ENCODE measurements around the gene PPY.

The PPY gene

DNA sequence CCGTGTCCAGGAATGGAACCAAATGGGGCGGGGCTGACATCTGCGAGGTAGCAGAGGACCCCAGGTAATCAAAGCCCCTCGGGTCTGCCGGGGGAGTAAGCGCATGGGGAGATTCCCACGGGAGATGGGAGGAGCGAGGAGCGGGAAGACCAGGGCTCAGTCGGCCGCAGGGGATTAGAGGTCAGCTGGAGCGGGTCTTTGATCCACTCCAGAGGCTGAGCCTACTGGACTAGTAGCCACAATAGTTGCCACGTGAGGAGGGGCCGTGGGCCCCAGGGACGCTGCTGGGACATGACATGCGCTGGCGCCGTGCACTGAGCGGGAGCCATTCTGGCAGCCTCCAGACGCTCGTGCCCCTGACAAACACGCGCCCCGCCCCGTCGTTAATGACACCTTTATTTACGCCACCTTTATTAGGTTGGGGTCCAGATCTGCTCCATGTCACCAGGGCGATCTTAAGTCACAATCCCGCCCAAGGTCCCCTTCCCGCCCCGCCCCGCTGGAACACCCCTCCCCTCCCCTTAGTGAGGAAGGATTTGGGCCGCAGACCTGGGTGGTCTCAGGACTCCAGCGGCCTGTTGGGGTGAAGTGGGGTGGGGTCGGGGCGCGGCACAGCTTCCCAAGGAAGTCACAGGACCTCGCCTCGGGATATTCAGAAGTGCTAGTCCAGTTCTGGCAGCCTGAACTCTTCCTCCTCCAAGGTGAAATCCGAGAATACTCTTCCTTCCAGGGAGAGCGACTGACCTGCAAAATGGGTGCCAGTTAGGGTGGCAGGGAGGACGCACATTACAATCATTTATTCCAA lies 15.0 kb downstream of the PPY start:
- Histone ChIP-seq H3K9ac (ENCODE audit: low read length) (no peak overlapping the region), H3K4me1 (ENCODE audit: control insufficient read depth, low read depth, low read length) (no peaks in the 10 kb centered on the region), H3K27me3 (ENCODE audit: control insufficient read depth, insufficient read depth, low read length) (no peaks in the 10 kb centered on the region), H3K27ac (ENCODE audit: low read length) (no peak overlapping the region), H3K36me3 (ENCODE audit: control insufficient read depth, low read depth, low read length) (no peaks in the 10 kb centered on the region), H3K9me3 (ENCODE audit: control insufficient read depth, low read depth, low read length) (no peaks in the 10 kb centered on the region), H3K4me3 (ENCODE audit: low read length) (no peak overlapping the region)

DNA sequence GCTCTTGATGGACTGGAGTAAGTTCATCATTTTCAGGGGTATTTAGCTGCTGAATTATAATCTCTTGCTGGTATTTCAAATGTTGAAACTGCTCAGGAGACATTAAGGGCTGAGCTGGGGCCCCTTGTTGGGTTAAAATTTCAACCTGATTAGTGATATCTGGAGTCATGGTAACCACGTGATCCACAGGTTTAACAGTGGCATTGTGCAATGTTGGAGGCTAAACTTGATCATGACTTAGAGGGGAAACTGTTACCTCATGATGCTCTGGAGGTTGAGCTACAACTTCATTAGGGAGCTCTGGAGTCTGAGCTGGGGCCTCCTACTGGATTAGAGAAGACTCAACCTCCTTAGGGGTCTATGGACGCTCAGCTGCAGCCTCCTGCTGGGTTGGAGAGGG lies 17.7 kb downstream of the PPY start:
- Histone ChIP-seq H3K9me3 (ENCODE audit: control insufficient read depth, low read depth, low read length) (no peaks in the 10 kb centered on the region), H3K27ac (ENCODE audit: low read length) (no peak overlapping the region), H3K27me3 (ENCODE audit: control insufficient read depth, insufficient read depth, low read length) (no peaks in the 10 kb centered on the region), H3K9ac (ENCODE audit: low read length) (no peak overlapping the region), H3K36me3 (ENCODE audit: control insufficient read depth, low read depth, low read length) (no peaks in the 10 kb centered on the region), H3K4me1 (ENCODE audit: control insufficient read depth, low read depth, low read length) (no peaks in the 10 kb centered on the region), H3K4me3 (ENCODE audit: low read length) (no peak overlapping the region)

DNA sequence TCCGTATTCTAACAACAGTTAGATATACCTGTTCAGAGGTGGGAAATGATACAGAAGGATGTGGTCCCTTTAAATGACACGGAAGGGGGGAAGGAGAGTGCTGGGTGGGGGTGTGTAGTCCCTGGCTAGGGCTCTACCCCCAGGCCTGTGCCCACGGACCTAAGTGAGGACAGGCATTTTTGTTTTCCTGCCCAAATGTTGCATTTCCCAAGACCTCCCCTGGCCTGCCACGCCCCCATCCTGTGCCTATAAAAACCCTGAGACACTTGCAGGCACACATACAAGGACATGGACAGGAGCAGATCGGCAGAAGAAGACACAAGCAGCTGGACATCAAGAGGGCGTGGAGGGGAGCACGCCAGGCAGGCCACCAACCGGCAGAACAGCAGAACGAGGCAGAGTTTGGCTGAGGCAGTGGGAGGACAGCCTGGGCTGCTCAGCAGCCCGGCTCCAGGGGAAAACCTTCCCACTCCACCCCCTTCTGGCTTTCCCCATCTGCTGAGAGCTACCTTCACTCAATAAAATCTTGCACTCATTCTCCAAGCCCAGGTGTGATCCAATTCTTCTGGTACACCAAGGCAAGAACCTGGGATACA lies 21.7 kb downstream of the PPY start:
- no peak overlapping the region for H3K9ac ChIP-seq (ENCODE audit: low read length)
- H3K27ac ChIP-seq (ENCODE audit: low read length), result no peak overlapping the region
- no peaks in the 10 kb centered on the region for H3K27me3 ChIP-seq (ENCODE audit: control insufficient read depth, insufficient read depth, low read length)
- peaks cover 7% of the 10 kb centered on the region for H3K4me1 ChIP-seq (ENCODE audit: control insufficient read depth, low read depth, low read length)
- H3K4me3 ChIP-seq (ENCODE audit: low read length), result no peak overlapping the region
- no peaks in the 10 kb centered on the region for H3K9me3 ChIP-seq (ENCODE audit: control insufficient read depth, low read depth, low read length)
- H3K36me3 ChIP-seq (ENCODE audit: control insufficient read depth, low read depth, low read length), result no peaks in the 10 kb centered on the region

DNA sequence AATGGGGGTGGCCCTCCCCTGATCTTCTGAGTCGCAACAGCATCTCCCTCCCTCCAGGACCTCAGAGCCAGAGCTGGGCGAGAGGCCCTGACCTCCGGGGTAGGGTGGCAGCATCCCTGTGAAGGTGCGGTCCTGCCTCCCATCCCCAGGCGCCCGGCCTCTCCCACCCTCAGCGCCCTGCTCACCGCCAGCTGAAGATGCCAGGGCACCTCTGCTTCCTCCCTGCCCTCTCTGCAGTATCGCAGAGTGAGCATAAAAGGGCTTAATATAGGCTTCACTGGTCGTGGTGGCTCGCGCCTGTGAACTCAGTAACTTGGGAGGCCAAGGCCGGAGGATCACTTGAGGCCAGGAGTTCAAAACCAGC lies 24.3 kb downstream of the PPY start:
- H3K9ac ChIP-seq (ENCODE audit: low read length), result no peak overlapping the region
- no peak overlapping the region for H3K4me3 ChIP-seq (ENCODE audit: low read length)
- H3K4me1 ChIP-seq (ENCODE audit: control insufficient read depth, low read depth, low read length), result peaks cover 7% of the 10 kb centered on the region
- H3K9me3 ChIP-seq (ENCODE audit: control insufficient read depth, low read depth, low read length), result no peaks in the 10 kb centered on the region
- H3K36me3 ChIP-seq (ENCODE audit: control insufficient read depth, low read depth, low read length), result no peaks in the 10 kb centered on the region
- no peaks in the 10 kb centered on the region for H3K27me3 ChIP-seq (ENCODE audit: control insufficient read depth, insufficient read depth, low read length)
- no peak overlapping the region for H3K27ac ChIP-seq (ENCODE audit: low read length)

DNA sequence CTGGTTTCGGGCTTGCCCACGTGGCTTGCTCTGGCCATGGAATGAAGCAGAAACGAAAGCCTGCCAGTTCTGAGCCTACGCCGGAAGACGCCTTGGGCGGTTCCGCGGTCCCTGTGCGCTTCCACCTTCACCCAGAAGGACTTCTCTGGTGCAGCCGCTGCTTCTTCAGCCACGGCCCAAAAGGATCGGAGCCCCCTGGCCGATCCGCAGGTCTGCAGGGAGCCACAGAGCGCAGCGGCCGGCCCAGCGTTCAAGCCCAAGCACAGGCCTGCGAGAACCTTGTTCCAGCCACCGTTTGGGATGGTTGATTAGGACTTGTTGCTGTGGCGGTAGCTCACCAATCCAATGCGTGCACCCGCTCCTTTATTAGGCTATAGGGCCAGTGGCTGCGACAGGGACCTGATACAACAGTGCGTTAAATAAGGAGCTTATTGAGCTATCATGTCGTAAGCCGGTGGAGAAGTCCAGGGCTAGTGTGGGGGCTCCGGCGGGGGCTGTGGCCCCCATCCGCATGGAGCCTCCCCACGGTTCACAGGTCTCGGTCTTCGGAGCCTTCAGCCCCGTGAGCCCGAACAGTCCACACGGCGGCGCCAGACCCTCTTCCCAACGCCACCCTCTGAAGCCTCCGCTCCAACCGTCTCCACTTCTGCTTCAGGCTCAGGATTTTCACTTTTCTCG lies 24.8 kb downstream of the PPY start:
- H3K9me3 ChIP-seq (ENCODE audit: control insufficient read depth, low read depth, low read length), result no peaks in the 10 kb centered on the region
- H3K36me3 ChIP-seq (ENCODE audit: control insufficient read depth, low read depth, low read length), result no peaks in the 10 kb centered on the region
- H3K27ac ChIP-seq (ENCODE audit: low read length), result no peak overlapping the region
- H3K9ac ChIP-seq (ENCODE audit: low read length), result no peak overlapping the region
- H3K4me1 ChIP-seq (ENCODE audit: control insufficient read depth, low read depth, low read length), result peaks cover 7% of the 10 kb centered on the region
- H3K4me3 ChIP-seq (ENCODE audit: low read length), result no peak overlapping the region
- no peaks in the 10 kb centered on the region for H3K27me3 ChIP-seq (ENCODE audit: control insufficient read depth, insufficient read depth, low read length)

DNA sequence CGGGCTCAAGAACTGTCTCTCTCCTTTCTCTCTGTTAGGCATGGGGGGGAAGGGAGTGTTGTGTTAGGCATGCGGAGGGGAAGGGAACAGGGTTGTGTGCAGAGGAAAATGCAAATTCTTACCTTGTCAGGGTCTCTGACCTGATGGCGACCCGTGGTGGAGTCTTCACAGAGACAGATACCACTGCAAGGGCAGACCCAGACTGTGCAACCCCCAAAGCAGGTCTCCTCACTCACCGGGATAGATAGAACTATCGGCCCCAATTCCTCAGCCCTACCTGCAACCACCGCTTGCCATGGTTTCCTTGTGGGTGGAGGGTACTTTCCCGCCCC lies 25.3 kb downstream of the PPY start:
- Histone ChIP-seq H3K4me3 (ENCODE audit: low read length) (no peak overlapping the region), H3K36me3 (ENCODE audit: control insufficient read depth, low read depth, low read length) (no peaks in the 10 kb centered on the region), H3K9ac (ENCODE audit: low read length) (no peak overlapping the region), H3K9me3 (ENCODE audit: control insufficient read depth, low read depth, low read length) (no peaks in the 10 kb centered on the region), H3K27me3 (ENCODE audit: control insufficient read depth, insufficient read depth, low read length) (no peaks in the 10 kb centered on the region), H3K4me1 (ENCODE audit: control insufficient read depth, low read depth, low read length) (peaks cover 7% of the 10 kb centered on the region), H3K27ac (ENCODE audit: low read length) (no peak overlapping the region)

DNA sequence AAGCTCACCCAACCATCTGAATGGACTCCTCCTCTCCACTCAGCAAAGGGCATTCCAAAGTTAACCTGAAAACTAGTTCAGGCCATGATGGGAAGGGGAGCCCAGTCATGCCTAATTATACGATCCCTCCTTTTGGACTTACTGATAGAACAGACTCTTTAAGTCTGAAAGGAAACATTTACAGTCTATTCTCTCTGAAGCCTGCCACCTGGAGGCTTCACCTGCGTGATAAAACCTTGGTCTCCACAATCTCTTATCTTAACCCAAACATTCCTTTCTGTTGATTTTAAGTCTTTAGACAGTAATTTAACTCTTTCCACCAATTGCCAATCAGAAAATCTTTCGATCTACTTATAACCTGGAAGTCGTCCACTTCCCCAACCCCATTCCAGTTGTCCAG lies 25.9 kb downstream of the PPY start:
- Histone ChIP-seq H3K4me3 (ENCODE audit: low read length) (no peak overlapping the region), H3K27ac (ENCODE audit: low read length) (no peak overlapping the region), H3K9me3 (ENCODE audit: control insufficient read depth, low read depth, low read length) (no peaks in the 10 kb centered on the region), H3K27me3 (ENCODE audit: control insufficient read depth, insufficient read depth, low read length) (no peaks in the 10 kb centered on the region), H3K4me1 (ENCODE audit: control insufficient read depth, low read depth, low read length) (peaks cover 7% of the 10 kb centered on the region), H3K9ac (ENCODE audit: low read length) (no peak overlapping the region), H3K36me3 (ENCODE audit: control insufficient read depth, low read depth, low read length) (no peaks in the 10 kb centered on the region)

DNA sequence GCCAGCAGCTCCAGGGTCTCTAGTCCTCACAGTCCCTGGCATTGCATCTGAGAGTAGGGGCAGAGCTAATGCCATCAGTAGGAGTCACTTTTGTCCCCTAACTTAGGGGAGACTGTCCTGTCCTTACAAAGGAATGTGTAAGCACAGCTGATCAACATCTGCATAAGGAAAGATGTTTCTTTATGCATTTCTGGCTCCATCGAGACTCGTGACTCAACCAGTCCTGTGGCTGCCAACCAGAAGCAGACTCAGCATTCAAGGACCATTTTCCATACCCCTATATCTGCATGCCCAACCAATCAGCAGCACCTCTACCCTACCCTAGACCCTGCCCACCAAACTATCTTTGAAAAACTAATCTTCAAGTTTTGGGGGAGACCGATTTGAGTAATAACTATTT lies 26.7 kb downstream of the PPY start:
- Histone ChIP-seq H3K4me3 (ENCODE audit: low read length) (no peak overlapping the region), H3K36me3 (ENCODE audit: control insufficient read depth, low read depth, low read length) (no peaks in the 10 kb centered on the region), H3K27ac (ENCODE audit: low read length) (no peak overlapping the region), H3K4me1 (ENCODE audit: control insufficient read depth, low read depth, low read length) (peaks cover 7% of the 10 kb centered on the region), H3K27me3 (ENCODE audit: control insufficient read depth, insufficient read depth, low read length) (no peaks in the 10 kb centered on the region), H3K9ac (ENCODE audit: low read length) (no peak overlapping the region), H3K9me3 (ENCODE audit: control insufficient read depth, low read depth, low read length) (no peaks in the 10 kb centered on the region)

DNA sequence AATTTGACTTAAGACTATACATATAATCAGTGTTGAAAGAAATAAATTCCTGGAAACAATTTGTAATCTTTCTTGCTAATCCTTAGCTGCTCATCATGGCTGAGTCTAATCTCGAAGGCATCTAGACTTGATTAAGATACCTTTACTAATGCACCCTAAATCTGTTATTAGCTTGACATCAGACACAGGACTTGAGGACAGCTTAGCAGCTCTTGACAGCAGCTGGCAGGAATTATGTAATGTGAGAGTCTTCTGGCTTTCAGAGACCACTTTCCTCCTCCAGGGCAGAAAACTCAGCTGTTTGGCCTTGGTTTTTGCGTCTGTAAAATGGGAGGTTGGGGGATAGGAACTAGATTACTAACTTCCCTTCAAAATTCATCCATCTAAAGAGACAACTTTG lies 27.8 kb downstream of the PPY start:
- H3K9ac ChIP-seq (ENCODE audit: low read length), result no peak overlapping the region
- H3K4me3 ChIP-seq (ENCODE audit: low read length), result no peak overlapping the region
- no peaks in the 10 kb centered on the region for H3K9me3 ChIP-seq (ENCODE audit: control insufficient read depth, low read depth, low read length)
- no peak overlapping the region for H3K27ac ChIP-seq (ENCODE audit: low read length)
- H3K36me3 ChIP-seq (ENCODE audit: control insufficient read depth, low read depth, low read length), result no peaks in the 10 kb centered on the region
- peaks cover 7% of the 10 kb centered on the region for H3K27me3 ChIP-seq (ENCODE audit: control insufficient read depth, insufficient read depth, low read length)
- H3K4me1 ChIP-seq (ENCODE audit: control insufficient read depth, low read depth, low read length), result peaks cover 7% of the 10 kb centered on the region

DNA sequence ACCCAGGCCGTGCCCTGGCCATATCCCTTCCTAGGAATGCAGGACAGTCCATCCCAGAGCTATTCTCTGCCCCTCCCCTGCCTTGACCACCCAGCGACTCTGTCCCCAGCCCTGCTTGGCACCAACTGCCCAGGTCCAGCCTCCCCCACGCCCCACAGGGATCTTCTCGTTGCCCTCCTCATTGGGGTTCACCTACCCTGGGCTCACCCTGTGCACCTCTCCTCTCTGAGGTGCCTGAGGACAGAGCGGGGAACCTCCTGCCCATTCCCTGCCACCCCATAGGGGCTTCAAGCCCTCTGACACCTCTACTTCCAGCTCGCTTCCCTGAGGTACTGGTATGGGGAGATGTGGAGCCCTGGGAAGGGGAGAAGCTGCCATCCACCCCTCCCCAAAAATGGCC lies 28.7 kb downstream of the PPY start:
- peaks cover 15% of the 10 kb centered on the region for H3K27me3 ChIP-seq (ENCODE audit: control insufficient read depth, insufficient read depth, low read length)
- no peak overlapping the region for H3K9ac ChIP-seq (ENCODE audit: low read length)
- H3K4me1 ChIP-seq (ENCODE audit: control insufficient read depth, low read depth, low read length), result peaks cover 7% of the 10 kb centered on the region
- H3K4me3 ChIP-seq (ENCODE audit: low read length), result no peak overlapping the region
- H3K27ac ChIP-seq (ENCODE audit: low read length), result no peak overlapping the region
- H3K9me3 ChIP-seq (ENCODE audit: control insufficient read depth, low read depth, low read length), result no peaks in the 10 kb centered on the region
- H3K36me3 ChIP-seq (ENCODE audit: control insufficient read depth, low read depth, low read length), result no peaks in the 10 kb centered on the region

DNA sequence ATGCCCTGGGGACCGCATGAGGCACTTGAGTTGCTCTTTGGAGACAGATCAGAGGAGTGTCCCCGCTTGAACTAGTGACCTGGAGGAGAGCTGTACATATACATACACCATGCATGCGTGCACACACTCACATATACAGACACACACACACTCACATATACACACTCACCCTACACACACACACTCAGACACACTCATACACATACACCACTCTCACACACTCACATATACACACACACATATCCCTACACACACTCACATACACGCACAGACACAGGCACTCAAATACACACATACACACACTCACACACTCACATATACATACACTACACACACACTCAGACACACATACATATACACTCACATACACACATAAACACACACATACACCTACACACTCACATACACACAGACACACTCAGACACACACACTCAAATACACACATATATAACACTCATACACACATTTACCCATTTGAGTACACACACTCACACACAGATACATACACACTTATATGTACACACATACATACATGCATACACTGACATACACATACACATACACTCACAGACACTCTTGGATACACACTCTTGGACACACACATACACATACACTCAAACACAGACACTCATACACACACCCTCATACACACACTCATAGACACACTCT lies 29.5 kb downstream of the PPY start:
- Histone ChIP-seq H3K27me3 (ENCODE audit: control insufficient read depth, insufficient read depth, low read length) (peaks cover 20% of the 10 kb centered on the region), H3K27ac (ENCODE audit: low read length) (no peak overlapping the region), H3K9ac (ENCODE audit: low read length) (no peak overlapping the region), H3K4me1 (ENCODE audit: control insufficient read depth, low read depth, low read length) (peaks cover 7% of the 10 kb centered on the region), H3K4me3 (ENCODE audit: low read length) (no peak overlapping the region), H3K36me3 (ENCODE audit: control insufficient read depth, low read depth, low read length) (no peaks in the 10 kb centered on the region), H3K9me3 (ENCODE audit: control insufficient read depth, low read depth, low read length) (no peaks in the 10 kb centered on the region)

Measured in iPS-18a (cell line).